HUES64 (cell line): Measurements from ENCODE around the gene AGER.
"Not testable (repeated sequence)": the region's sequence is repeated elsewhere in the genome, so short reads cannot be mapped to it uniquely, and the experiment has no call there.

Source experiments
- H3K27ac ChIP-seq: 2 replicates; pipeline ENCODE4 v1.7.0; 2013; ENCODE audit warnings: low read depth, low read length, inconsistent platforms
- H3K27me3 ChIP-seq: 2 replicates; pipeline ENCODE4 v1.6.1; 2013; ENCODE audit warnings: mild to moderate bottlenecking, low read length; ENCODE audit not compliant: insufficient read depth
- H3K36me3 ChIP-seq: 2 replicates; pipeline ENCODE4 v1.6.1; 2013; ENCODE audit warnings: mild to moderate bottlenecking, low read length; ENCODE audit not compliant: insufficient read depth
- H3K4me1 ChIP-seq: 2 replicates; pipeline ENCODE4 v1.6.1; 2013; ENCODE audit warnings: mild to moderate bottlenecking, low read length, moderate library complexity; ENCODE audit not compliant: insufficient read depth
- H3K4me3 ChIP-seq: 2 replicates; pipeline ENCODE4 v1.5.1; 2013; ENCODE audit warnings: mild to moderate bottlenecking, low read length, moderate library complexity
- H3K9ac ChIP-seq: 2 replicates; pipeline ENCODE4 v1.6.1; 2013; ENCODE audit warnings: mild to moderate bottlenecking, low read depth, low read length
- H3K9me3 ChIP-seq: 2 replicates; pipeline ENCODE4 v1.6.1; 2013; ENCODE audit warnings: low read depth, low read length; ENCODE audit not compliant: insufficient read depth
- WGBS: fragments of 150-250, 120-280 bp; methylation state at CpG from one replicate; pipeline ENCODE4 v1.1.7; 2013; ENCODE audit warnings: missing lambda C conversion rate; 5-methylcytosine and 5-hydroxymethylcytosine counted together

AGER gene

DNA sequence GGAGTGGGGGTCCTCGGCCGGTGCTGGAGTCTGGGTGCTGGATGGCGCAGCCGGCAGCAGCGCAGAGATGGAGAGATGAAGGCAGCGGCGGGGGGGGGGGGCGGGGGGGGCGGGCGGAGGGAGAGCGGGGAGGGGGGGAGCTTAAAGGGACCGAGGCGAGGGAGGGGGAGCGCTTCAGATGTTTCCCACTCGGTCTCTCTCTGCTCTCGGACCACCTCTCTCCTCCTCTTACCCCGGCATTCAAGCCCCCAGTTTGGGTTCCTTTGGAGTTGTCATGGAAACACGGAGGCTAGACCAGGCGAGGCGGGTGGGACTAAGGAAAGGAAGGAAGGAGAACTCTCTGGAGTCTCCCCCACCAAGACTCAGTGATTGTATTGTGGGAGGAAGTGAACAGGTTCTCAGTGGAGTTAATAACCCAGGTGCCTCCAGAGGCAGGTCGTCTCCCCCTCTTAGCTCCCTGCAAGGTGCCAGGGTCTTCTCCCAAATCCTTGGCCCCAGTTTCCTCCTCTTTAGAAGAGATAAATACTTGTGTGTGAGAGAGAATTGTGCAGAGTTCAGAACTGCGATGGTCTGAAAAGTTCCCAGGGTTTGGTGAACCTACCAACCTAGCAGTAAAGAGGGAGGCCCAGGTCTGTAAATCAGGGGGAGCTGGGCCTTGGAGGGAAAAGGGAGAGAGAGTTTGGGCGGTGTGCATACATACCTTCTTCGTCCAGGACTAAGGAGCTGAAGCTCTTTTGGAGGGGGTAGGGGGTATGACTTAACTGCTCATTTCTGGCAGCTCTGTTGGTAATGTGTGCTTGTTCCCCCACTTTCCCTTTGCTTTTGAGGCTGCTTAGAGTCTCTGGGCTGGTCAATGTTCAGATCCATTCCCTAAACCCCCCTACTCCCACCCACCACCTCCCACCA lies 31.9 kb downstream of the AGER start, which contains the start of gene PRRT1:
Gene PRRT1, minus strand, starts transcription at position 77 of the 906 bp plus-strand sequence. CDS start 112 bp downstream, outside the sequence.
- Histone ChIP-seq H3K4me3 (peak within 1 kb of the TSS; percentile 92), H3K9ac (peak within 1 kb of the TSS; percentile 87; the same call in 1 of the 2 replicates), H3K9me3 (no peaks in the 10 kb centered on the region), H3K27me3 (peaks cover 24% of the 10 kb centered on the region), H3K4me1 (peaks cover 8% of the 10 kb centered on the region), H3K27ac (peak within 1 kb of the TSS; percentile 92; the same call in 1 of the 2 replicates), H3K36me3 (peaks cover 13% of the 10 kb centered on the region)
- WGBS: 10% methylated on average over 9 of the region's 24 CpGs

DNA sequence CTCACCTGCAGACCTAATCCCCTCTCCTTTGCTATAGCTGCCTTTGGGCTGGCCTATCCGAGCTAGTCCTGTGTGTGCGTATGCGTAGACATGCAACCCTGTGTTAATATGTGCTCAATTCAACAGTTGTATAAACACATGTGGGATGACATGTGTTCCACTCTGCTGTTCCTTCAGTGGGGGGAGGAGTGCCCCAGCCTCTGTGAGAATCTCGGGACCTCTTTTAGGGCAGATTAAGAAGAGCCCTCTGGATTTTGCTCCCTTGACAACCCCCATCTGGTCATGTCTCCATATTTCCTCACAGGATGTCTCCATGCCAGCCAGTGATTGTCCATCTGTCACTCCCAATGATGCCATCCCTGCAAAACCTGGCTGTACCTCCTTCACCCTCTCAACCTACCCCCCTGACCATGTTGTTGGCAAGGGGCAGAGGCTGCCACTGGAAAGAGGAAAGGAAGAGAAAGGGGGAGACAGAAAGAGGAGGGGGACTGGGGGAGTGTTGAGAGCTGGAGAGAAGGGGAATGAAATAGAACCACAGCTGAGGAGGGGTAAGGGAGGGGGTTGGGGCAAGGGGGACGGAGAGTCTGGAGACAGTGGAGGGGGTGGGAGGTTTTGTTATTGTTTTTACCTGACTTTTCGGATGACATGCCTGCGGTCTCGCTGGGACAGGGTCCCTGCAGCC lies 32.7 kb downstream of the AGER start:
- H3K9ac ChIP-seq: no peak overlapping the region
- 34% methylated on average over 8 of the region's 8 CpGs for WGBS
- peaks cover 14% of the 10 kb centered on the region for H3K4me1 ChIP-seq
- no peaks in the 10 kb centered on the region for H3K9me3 ChIP-seq
- peaks cover 24% of the 10 kb centered on the region for H3K27me3 ChIP-seq
- peaks cover 5% of the 10 kb centered on the region for H3K36me3 ChIP-seq
- no peak overlapping the region; the same call in none of the 2 replicates for H3K4me3 ChIP-seq
- no peak overlapping the region for H3K27ac ChIP-seq

DNA sequence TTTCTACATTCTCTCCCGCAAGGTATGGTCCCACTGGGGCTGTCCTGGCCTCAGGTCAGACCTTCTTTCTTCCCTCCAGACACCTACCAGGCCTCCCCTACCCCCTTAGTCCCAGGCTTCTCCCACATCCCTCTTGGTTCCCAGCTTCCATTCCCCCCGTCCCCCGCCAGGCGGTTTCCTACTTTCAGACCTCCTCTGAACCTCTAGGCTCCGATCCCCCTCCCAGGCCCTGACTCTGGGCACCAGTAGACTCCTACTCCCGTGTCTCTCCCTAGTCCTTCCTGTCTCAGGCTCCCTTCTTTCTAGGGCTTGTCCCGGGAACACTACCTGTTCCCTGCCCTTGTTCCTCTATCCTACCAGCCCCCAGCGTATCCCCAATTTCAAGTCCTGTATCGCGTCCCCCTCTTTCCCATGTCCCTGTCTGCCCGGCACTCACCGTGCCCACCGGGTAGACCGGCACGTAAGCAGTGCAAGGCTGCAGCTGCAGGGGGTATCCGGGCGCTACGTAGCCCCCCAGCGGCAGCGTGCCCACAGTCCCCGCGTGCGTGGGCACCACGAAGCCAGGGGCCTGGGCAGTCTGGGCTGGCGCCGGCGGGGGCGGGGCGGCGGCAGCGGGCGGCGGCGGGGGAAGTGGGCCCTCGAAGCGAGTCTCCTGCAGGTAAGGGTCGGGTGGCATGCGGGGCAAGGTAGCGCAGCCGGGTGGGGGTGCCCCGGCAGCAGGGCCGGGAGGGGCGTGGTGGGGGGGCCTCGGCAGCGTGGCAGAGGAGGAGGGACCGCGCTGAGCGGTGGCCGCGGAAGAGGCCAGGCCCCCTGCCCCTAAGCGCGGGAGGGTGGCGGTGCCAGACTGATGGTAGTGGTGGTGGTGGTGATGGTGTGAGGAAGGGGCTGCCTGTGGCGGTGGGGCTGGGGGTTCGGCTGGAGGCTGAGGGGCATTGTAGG lies 33.9 kb downstream of the AGER start:
- no peaks in the 10 kb centered on the region for H3K9me3 ChIP-seq
- no peak overlapping the region for H3K27ac ChIP-seq
- H3K4me3 ChIP-seq: peak overlapping the region; percentile 47
- H3K4me1 ChIP-seq: peaks cover 19% of the 10 kb centered on the region
- H3K36me3 ChIP-seq: no peaks in the 10 kb centered on the region
- H3K27me3 ChIP-seq: peaks cover 24% of the 10 kb centered on the region
- no peak overlapping the region for H3K9ac ChIP-seq
- WGBS: 52% methylated on average over 55 of the region's 55 CpGs

DNA sequence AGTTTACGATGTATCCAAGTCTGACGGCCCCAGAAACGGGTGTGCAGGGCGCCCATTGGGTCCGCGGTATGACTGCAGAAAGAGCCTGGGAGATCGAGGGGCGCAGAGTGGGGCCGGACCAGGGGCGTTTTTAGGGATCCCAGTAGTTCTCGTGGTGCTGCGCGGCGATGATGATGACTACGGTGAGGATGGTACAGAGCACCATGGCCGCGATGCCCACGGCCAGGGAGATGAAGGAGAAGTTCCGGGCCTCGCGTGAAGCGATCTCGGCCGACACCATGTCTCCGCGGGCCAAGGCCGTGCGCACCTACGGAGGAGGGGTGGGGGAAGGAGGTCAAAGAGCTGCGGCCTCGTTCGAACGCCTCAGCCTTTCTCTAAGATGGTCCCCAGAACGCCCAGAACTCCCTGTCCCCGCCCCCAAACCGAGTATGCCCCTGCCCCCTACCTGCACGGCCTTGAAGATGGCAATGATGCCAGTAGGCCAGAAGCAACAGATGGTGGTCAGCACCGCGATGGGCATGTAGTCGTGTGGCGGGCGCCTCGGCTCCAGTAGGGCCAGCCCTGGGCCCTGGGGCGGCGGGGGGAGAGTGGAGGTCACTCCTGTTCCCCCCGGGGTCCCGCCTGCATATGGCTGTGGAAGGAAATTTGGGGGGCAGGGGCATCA lies 34.8 kb downstream of the AGER start:
- H3K36me3 ChIP-seq: no peaks in the 10 kb centered on the region
- WGBS: 95% methylated on average over 47 of the region's 47 CpGs
- peaks cover 19% of the 10 kb centered on the region for H3K4me1 ChIP-seq
- H3K9ac ChIP-seq: no peak overlapping the region
- no peak overlapping the region for H3K4me3 ChIP-seq
- H3K27me3 ChIP-seq: peaks cover 24% of the 10 kb centered on the region
- no peaks in the 10 kb centered on the region for H3K9me3 ChIP-seq
- no peak overlapping the region for H3K27ac ChIP-seq

DNA sequence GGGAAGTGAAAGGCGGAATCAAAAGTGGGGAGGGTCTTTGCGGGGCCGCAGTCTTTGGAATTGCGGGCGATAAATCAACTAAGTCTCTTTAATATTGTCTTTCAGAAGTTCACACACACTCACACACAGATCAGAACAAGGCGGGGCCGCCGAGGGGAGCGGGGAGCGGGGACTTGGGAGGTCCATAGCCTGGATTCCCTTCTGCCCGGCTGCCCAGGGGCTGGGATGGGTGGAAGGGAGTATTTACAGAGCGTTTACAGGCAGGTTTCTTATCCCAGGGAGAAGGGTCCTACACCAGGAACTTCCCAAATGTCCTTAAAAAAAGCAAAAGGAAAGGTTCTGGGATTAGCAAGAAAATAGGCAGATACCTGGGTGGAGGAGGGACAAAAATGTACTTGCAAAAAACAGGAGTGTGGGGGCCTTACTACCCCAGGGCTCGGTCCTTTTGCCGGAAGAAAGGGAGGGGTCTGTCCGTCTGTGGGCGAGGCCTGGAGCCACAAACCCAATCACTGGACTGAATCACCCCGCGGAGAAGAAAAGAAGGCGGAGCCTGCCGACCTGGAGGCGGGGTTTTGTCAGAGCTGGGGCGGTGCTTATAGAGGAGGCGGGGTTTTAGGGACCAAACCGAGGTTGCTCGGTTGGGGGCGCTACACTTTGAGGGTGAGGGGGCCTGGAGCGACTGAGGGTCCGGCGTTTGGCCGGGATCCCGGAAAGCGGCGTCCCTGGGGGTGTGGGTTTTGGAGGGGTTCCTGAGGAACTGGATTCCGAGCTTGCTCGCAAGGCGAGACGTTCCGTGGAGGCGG lies 35.6 kb downstream of the AGER start:
- peaks cover 24% of the 10 kb centered on the region for H3K27me3 ChIP-seq
- peak overlapping the region; percentile 31; the same call in 1 of the 2 replicates for H3K4me3 ChIP-seq
- H3K9ac ChIP-seq: no peak overlapping the region
- no peaks in the 10 kb centered on the region for H3K36me3 ChIP-seq
- H3K9me3 ChIP-seq: no peaks in the 10 kb centered on the region
- 89% methylated on average over 38 of the region's 39 CpGs for WGBS
- no peak overlapping the region for H3K27ac ChIP-seq
- peaks cover 19% of the 10 kb centered on the region for H3K4me1 ChIP-seq

DNA sequence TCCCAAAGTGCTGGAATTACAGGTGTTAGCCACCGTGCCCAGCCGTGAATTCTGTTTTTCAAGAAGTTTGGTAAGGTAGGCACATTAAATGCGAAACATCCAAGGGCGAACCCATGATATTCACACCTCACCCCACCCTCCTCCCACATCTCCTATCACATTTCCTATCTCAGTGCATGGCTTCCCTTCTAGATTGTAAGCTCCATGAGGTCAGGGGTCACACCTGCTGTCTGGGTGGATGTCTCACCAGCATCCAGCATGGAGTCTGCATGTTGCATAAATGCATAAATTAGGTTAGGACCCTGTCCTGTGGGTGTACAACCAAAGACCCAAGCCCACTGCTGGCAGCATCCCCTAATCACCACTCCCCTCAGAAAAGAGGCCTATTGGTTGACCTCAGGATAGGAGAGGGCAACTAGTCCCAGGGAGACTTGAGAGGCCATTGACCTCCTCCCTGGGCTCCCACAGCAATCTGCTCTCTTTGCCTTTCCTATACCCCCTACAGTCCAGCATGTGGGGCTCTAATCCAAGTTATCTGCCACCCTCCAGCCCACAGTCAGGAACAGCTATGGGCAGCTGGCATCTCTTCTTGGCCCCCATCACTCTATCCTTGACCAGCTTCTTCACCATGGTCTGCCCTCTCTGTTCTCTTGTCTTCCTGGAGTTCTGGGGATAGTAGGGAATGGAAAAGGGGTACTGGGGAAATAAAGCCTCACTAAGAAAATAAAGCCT lies 36.5 kb downstream of the AGER start:
- peaks cover 18% of the 10 kb centered on the region for H3K4me1 ChIP-seq
- no peaks in the 10 kb centered on the region for H3K36me3 ChIP-seq
- H3K4me3 ChIP-seq: no peak overlapping the region
- no peak overlapping the region for H3K27ac ChIP-seq
- H3K9ac ChIP-seq: no peak overlapping the region
- H3K9me3 ChIP-seq: no peaks in the 10 kb centered on the region
- H3K27me3 ChIP-seq: peaks cover 24% of the 10 kb centered on the region
- 98% methylated on average over 4 of the region's 4 CpGs for WGBS

DNA sequence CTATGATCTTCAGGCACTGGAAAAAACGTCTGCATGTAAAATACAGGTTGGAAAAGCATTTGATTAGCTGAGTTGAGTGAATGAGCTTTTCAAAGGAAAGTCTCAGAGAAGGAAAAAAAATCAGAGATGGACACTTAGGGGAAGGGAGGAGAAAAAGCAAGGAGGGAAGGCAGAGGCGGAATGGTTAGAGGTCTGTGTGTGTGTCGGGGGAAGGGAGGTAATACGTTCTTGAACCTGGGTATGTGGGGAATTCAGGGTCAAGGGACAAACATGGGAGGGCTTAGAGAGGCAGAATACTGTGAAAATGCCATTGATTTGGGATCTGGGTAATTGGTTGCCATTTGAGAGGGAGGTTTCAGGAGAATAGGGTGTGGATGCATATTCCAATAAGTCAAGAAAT lies 37.4 kb downstream of the AGER start:
- Histone ChIP-seq H3K27ac (no peak overlapping the region), H3K27me3 (peaks cover 17% of the 10 kb centered on the region), H3K36me3 (no peaks in the 10 kb centered on the region), H3K9me3 (no peaks in the 10 kb centered on the region), H3K4me3 (no peak overlapping the region; the same call in 1 of the 2 replicates), H3K4me1 (peaks cover 11% of the 10 kb centered on the region; the same call in 1 of the 2 replicates), H3K9ac (peak overlapping the region; percentile 24; the same call in 1 of the 2 replicates)
- WGBS: 39% methylated on average over 4 of the region's 4 CpGs

DNA sequence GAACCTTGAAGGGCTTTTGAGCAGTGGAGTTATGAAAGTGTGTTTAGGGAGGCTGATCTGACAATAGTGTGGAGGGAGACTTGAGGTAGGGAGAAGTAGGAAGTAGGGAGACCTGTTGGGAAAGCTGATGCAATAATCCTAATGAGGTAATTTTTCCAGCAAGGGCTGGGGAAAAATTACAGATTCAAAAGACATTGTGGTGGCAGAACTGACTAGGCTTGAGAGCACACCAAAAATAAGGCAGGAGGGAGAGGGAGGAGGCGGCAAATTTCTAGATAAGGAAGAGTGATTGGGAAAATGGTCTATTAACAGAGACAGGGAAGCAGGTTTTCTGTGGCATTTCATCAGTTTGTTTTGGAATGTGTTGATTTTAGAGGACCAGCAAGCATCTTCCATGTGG lies 37.8 kb downstream of the AGER start:
- Histone ChIP-seq H3K36me3 (no peaks in the 10 kb centered on the region), H3K27me3 (peaks cover 15% of the 10 kb centered on the region), H3K27ac (no peak overlapping the region), H3K9ac (peak overlapping the region; percentile 24; the same call in 1 of the 2 replicates), H3K4me3 (no peak overlapping the region; the same call in 1 of the 2 replicates), H3K4me1 (peaks cover 11% of the 10 kb centered on the region; the same call in 1 of the 2 replicates), H3K9me3 (no peaks in the 10 kb centered on the region)
- 77% methylated on average over 1 of the region's 1 CpG for WGBS

DNA sequence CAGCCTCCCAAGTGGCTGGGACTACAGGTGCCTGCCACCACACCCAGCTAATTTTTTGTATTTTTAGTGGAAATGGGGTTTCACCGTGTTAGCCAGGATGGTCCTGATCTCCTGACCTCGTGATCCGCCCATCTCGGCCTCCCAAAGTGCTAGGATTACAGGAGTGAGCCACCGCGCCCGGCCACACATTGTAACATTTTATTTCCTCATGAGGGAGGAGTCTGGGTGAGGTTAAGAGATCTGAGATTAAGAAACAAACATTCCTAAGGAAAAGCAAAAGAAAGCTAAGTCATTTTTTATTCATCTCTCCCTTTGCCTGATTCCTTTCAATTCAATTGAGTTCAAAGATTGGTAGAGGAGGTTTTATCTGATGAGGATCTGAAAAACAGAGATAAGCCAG lies 39.8 kb downstream of the AGER start:
- not testable (repeated sequence) for H3K36me3 ChIP-seq, H3K4me3 ChIP-seq, H3K27ac ChIP-seq, H3K9me3 ChIP-seq, H3K9ac ChIP-seq, H3K27me3 ChIP-seq
- H3K4me1 ChIP-seq: peaks cover 11% of the 10 kb centered on the region; the same call in 1 of the 2 replicates
- WGBS: 86% methylated on average over 7 of the region's 7 CpGs
